ENCODE data around the gene KIF3A. TPM values are rescaled to one million over a fixed set of nuclear protein-coding genes. Genes with fewer than 3 reads are reported as not detected.

Gene KIF3A
- total RNA-seq, 1 experiment from 2014 or later = 15.2 TPM

DNA sequence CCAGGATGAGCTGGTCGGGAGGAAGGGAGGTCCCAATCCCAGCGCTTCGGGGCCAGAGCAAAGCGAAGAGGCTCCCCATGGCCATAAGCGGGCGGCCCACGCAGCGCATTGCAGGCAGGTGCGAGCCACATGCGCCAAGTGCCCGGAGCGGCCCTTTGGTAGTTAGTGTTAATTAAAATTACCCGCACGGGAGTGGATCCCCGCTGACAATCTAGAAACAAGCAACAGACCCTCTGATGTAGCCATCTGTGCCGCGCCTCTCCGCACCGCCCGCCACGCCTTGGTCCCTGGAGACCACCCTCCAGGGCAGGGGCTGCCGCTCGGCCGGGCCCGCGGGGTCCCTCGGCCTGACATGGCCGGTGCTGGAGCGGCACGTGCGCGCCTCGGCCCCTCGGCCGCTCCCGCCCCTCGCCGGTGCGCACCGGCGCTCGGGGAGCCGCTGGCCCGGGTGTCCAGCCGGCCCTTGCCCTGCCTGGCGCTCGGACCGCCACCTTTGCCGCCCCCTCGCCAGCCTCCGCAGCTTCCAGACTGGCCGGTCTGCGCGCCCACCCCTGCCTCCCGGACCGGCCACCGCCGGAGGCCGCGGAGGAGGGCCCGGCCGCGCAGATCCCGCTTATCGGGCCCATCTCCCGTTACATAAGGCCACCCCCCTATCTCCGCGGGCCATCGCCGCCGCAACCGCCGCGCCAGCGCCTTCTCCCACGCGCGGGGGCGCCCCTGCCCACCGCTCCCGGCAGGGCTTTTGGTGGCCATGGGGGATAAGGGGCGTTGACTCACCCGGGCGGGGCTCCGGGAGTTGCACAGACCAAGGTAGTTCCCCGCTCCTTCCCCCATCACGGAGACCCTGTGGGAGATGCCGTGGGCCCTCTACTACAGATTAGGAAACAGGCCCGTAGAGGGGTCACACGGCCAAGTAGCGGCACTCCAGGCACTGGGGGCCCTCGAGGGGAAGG is 81.2 kb downstream of the KIF3A start:
- Histone ChIP-seq H3K4me1 (replicated peaks; ENCODE audit: insufficient read depth) (no peaks in the 10 kb centered on the region), H3K27ac (no peak overlapping the region), H3K36me3 (ENCODE audit: low read depth) (no peaks in the 10 kb centered on the region), H3K79me2 (ENCODE audit: low read depth) (no peaks in the 10 kb centered on the region), H3K4me3 (no peak overlapping the region), H3F3A (ENCODE audit: insufficient read depth, low read depth) (no peaks in the 10 kb centered on the region), H2AFZ (no peak overlapping the region), H3K9me3 (ENCODE audit: insufficient read depth, low read depth) (no peaks in the 10 kb centered on the region), H3K9me2 (ENCODE audit: insufficient read depth) (no peaks in the 10 kb centered on the region; the same call in 1 of the 2 replicates), H3K27me3 (ENCODE audit: insufficient read depth, low read depth) (no peaks in the 10 kb centered on the region), H3K4me2 (no peak overlapping the region), H4K20me1 (ENCODE audit: insufficient read depth) (no peaks in the 10 kb centered on the region)
- DNase-seq = no peak
- TF ChIP-seq EZH2 (IDR thresholded peaks at IDR 0.05; ENCODE audit: low read depth) = no peak
- TF ChIP-seq, protein P1, sequence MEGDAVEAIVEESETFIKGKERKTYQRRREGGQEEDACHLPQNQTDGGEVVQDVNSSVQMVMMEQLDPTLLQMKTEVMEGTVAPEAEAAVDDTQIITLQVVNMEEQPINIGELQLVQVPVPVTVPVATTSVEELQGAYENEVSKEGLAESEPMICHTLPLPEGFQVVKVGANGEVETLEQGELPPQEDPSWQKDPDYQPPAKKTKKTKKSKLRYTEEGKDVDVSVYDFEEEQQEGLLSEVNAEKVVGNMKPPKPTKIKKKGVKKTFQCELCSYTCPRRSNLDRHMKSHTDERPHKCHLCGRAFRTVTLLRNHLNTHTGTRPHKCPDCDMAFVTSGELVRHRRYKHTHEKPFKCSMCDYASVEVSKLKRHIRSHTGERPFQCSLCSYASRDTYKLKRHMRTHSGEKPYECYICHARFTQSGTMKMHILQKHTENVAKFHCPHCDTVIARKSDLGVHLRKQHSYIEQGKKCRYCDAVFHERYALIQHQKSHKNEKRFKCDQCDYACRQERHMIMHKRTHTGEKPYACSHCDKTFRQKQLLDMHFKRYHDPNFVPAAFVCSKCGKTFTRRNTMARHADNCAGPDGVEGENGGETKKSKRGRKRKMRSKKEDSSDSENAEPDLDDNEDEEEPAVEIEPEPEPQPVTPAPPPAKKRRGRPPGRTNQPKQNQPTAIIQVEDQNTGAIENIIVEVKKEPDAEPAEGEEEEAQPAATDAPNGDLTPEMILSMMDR (conservative IDR thresholded peaks at IDR 0.05) = no peak
- no TSS peak for BruUV-seq (replicated peaks)
- POLR2A ChIA-PET (ENCODE audit: unreplicated experiment) = no interaction called here
- intact Hi-C loops (cut with micrococcal nuclease; ENCODE audit: unreplicated experiment) = no loop called here
- CTCF ChIA-PET = no interaction called here

DNA sequence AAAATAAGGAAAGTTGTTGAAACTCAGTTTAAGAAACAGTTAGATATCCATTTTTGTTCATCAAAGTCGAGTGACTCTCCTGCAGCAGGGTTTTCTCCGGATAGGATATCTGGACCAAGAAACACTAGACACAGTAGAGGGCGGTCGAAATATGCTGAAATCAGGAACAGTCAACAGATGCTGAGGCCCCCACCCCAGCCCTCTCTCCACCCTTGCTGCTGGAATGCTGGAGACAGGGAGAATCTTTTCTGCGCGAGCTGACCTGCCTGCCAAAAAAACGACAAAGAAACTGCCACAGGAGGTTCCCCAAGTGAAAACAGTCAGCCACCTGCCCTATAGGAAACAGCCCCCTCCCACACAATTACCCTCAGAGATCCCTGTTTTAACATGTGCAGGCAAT is 83.6 kb downstream of the KIF3A start:
- Histone ChIP-seq H3K9me2 (ENCODE audit: insufficient read depth) (no peaks in the 10 kb centered on the region; the same call in 1 of the 2 replicates), H3K4me3 (no peak overlapping the region), H3K4me2 (no peak overlapping the region), H3K9me3 (ENCODE audit: insufficient read depth, low read depth) (0 out of 2 replicates have a peak, but pooled peaks cover 4% of the 10 kb centered on the region), H4K20me1 (ENCODE audit: insufficient read depth) (no peaks in the 10 kb centered on the region), H2AFZ (no peak overlapping the region), H3K36me3 (ENCODE audit: low read depth) (no peaks in the 10 kb centered on the region), H3K27me3 (ENCODE audit: insufficient read depth, low read depth) (no peaks in the 10 kb centered on the region), H3K27ac (no peak overlapping the region), H3K4me1 (replicated peaks; ENCODE audit: insufficient read depth) (no peaks in the 10 kb centered on the region), H3F3A (ENCODE audit: insufficient read depth, low read depth) (no peaks in the 10 kb centered on the region), H3K79me2 (ENCODE audit: low read depth) (no peaks in the 10 kb centered on the region)
- no TSS peak for BruUV-seq (replicated peaks)
- TF ChIP-seq, protein P1 (conservative IDR thresholded peaks at IDR 0.05) = no peak
- TF ChIP-seq EZH2 (IDR thresholded peaks at IDR 0.05; ENCODE audit: low read depth) = no peak
- CTCF ChIA-PET = no interaction called here
- intact Hi-C loops (cut with micrococcal nuclease; ENCODE audit: unreplicated experiment) = no loop called here
- POLR2A ChIA-PET (ENCODE audit: unreplicated experiment) = no interaction called here
- DNase-seq = no peak

DNA sequence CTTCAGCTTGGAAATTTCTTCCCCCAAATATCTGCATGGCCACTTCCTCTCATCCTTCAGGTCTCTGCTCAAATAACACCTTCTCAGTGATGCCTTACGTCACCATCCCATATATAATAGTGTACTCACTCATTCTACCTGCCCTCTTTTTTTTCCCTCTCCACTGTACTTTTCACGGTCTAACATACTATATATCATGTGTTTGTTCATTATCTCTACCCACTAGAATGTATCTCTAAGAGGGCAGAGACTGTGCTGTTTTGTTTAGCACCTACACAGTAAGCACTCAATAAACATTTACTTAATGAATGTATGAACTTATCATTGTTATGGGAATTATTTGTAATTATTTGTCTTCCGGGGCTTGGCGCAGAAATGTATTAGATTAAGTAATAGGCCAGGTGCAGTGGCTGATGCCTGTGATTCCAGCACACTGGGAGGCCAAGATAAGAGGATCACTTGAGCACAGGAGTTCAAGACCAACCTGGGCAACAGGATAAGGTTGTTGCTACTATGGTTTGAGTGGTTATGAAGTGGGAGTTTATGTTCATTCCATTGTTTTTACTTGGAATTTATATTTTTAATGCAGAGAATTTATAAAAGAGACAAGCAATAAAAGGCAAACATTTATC is 85.4 kb downstream of the KIF3A start:
- 0 out of 2 replicates have a peak, but pooled peaks cover 4% of the 10 kb centered on the region for H3K9me3 ChIP-seq (ENCODE audit: insufficient read depth, low read depth)
- H3K9me2 ChIP-seq (ENCODE audit: insufficient read depth) = no peaks in the 10 kb centered on the region; the same call in 1 of the 2 replicates
- ChIA-PET POLR2A (ENCODE audit: unreplicated experiment) (interaction anchor here (0.6 kb wide), 1 partner anchor 167 kb away, joined by 4 read pairs; no protein-coding TSS in a partner anchor), CTCF (no interaction called here)
- H3K4me3 ChIP-seq = no peak overlapping the region
- TF ChIP-seq, protein P1 (conservative IDR thresholded peaks at IDR 0.05) = no peak
- TF ChIP-seq EZH2 (IDR thresholded peaks at IDR 0.05; ENCODE audit: low read depth) = no peak
- no peaks in the 10 kb centered on the region for H3K79me2 ChIP-seq (ENCODE audit: low read depth)
- H2AFZ ChIP-seq = no peak overlapping the region
- H3F3A ChIP-seq (ENCODE audit: insufficient read depth, low read depth) = no peaks in the 10 kb centered on the region
- no TSS peak for BruUV-seq (replicated peaks)
- no peak overlapping the region for H3K4me2 ChIP-seq
- no peaks in the 10 kb centered on the region for H3K4me1 ChIP-seq (replicated peaks; ENCODE audit: insufficient read depth)
- no peaks in the 10 kb centered on the region for H3K36me3 ChIP-seq (ENCODE audit: low read depth)
- H4K20me1 ChIP-seq (ENCODE audit: insufficient read depth) = no peaks in the 10 kb centered on the region
- no peak for DNase-seq
- no peak overlapping the region for H3K27ac ChIP-seq
- intact Hi-C loops (cut with micrococcal nuclease; ENCODE audit: unreplicated experiment) = no loop called here
- no peaks in the 10 kb centered on the region for H3K27me3 ChIP-seq (ENCODE audit: insufficient read depth, low read depth)

Measured in PC-9 (cell line).